ENCODE measurements around the gene DENND1B.

- TF ChIP-seq CTCF (conservative IDR thresholded peaks at IDR 0.05) (no peak), ZFX (IDR thresholded peaks at IDR 0.05) (no peak)
Measured at GRCh38 chr1:197771904-197772556, 3.2 kb downstream of the DENND1B start.

All from C4-2B (cell line).